HFFc6 (cell line): ENCODE data around the gene ZNF672. TPM values are rescaled to one million over a fixed set of nuclear protein-coding genes. Genes with fewer than 3 reads are reported as not detected.
"Not testable (repeated sequence)": the region's sequence is repeated elsewhere in the genome, so short reads cannot be mapped to it uniquely, and the experiment has no call there.

ENCODE experiments used
- DNase-seq: peaks from one replicate; pipeline ENCODE4 v3.0.0-alpha.2; 2018
- H3K27ac Mint-ChIP-seq: 2 replicates; pipeline ENCODE4 v1.8.0; 2020; ENCODE audit warnings: mild to moderate bottlenecking, mixed read lengths
- H3K27me3 Mint-ChIP-seq: 2 replicates; pipeline ENCODE4 v1.8.0; 2021; ENCODE audit warnings: mild to moderate bottlenecking, moderate library complexity, mixed read lengths; ENCODE audit not compliant: insufficient read depth
- H3K36me3 Mint-ChIP-seq: 2 replicates; pipeline ENCODE4 v1.8.0; 2021; ENCODE audit warnings: low read depth, mixed read lengths
- H3K4me1 Mint-ChIP-seq: 2 replicates; pipeline ENCODE4 v1.8.0; 2020; ENCODE audit warnings: low read depth, mixed read lengths
- H3K4me3 Mint-ChIP-seq: 2 replicates; pipeline ENCODE4 v1.8.0; 2020; ENCODE audit warnings: mild to moderate bottlenecking, moderate library complexity, mixed read lengths
- H3K9me3 Mint-ChIP-seq: 2 replicates; pipeline ENCODE4 v1.8.0; 2020; ENCODE audit warnings: mild to moderate bottlenecking, mixed read lengths
- CTCF ChIP-seq: fragments of 200-600 bp; sonication (generic); IDR thresholded peaks from 2 replicates; pipeline ENCODE4 v1.5.0; 2021; ENCODE audit warnings: antibody characterized with exemption, mild to moderate bottlenecking
- total RNA-seq, 6 experiments: library from RNA; stranded (reverse); fragmentation: NEBNext Ultra II Directional; extraction: Animal tissue kit (Norgen Biotek cat#: 25700); gene quantifications; 2 replicates in 1 of 6; 3 replicates in 5 of 6; pipeline ENCODE4 v1.2.3, GENCODE V29; 2021

The ZNF672 gene
- total RNA-seq, 6 experiments from 2014 or later: 13.8 to 20.8 (median 17.6) TPM

GRCh38 chr1:248824701-248825100 is 13.3 kb upstream of the ZNF672 start:
- no peaks in the 10 kb centered on the region; the same call in 1 of the 2 replicates for H3K27me3 Mint-ChIP-seq
- DNase-seq: no peak
- H3K4me3 Mint-ChIP-seq: peak overlapping the region; percentile 94
- TF ChIP-seq CTCF: no peak
- peak overlapping the region; percentile 98 for H3K27ac Mint-ChIP-seq
- H3K9me3 Mint-ChIP-seq: no peaks in the 10 kb centered on the region
- peaks cover 44% of the 10 kb centered on the region for H3K36me3 Mint-ChIP-seq
- peaks cover 85% of the 10 kb centered on the region for H3K4me1 Mint-ChIP-seq

GRCh38 chr1:248825136-248825535 is 12.9 kb upstream of the ZNF672 start:
- Mint-ChIP-seq H3K9me3 (no peaks in the 10 kb centered on the region), H3K27ac (peak overlapping the region; percentile 98), H3K4me3 (peak overlapping the region; percentile 94), H3K27me3 (no peaks in the 10 kb centered on the region; the same call in 1 of the 2 replicates), H3K36me3 (peaks cover 40% of the 10 kb centered on the region), H3K4me1 (peaks cover 81% of the 10 kb centered on the region)
- DNase-seq: no peak
- no peak for TF ChIP-seq CTCF

- Mint-ChIP-seq H3K9me3 (no peaks in the 10 kb centered on the region), H3K36me3 (peaks cover 36% of the 10 kb centered on the region), H3K4me3 (peak overlapping the region; percentile 94), H3K27me3 (no peaks in the 10 kb centered on the region; the same call in 1 of the 2 replicates), H3K4me1 (peaks cover 77% of the 10 kb centered on the region), H3K27ac (peak overlapping the region; percentile 98)
- no peak for DNase-seq
- no peak for TF ChIP-seq CTCF
Observed at GRCh38 chr1:248825573-248825908, 12.5 kb upstream of the ZNF672 start.

- peak; percentile 79 for TF ChIP-seq CTCF
Observed at GRCh38 chr1:248825909-248826760, 11.9 kb upstream of the ZNF672 start, which contains the start of gene SH3BP5L. TSS of gene SH3BP5L (minus strand) at chr1:248825915. CDS start at chr1:248824935, 980 bp downstream.

GRCh38 chr1:248828845-248829244 is 9.2 kb upstream of the ZNF672 start:
- Mint-ChIP-seq H3K27me3 (no peaks in the 10 kb centered on the region; the same call in 1 of the 2 replicates), H3K4me1 (peaks cover 44% of the 10 kb centered on the region), H3K36me3 (peaks cover 11% of the 10 kb centered on the region), H3K27ac (peak overlapping the region; percentile 80), H3K9me3 (no peaks in the 10 kb centered on the region), H3K4me3 (peak overlapping the region; percentile 16)
- peak; percentile 70 for DNase-seq
- TF ChIP-seq CTCF: no peak

More at GRCh38 chr1:248825909-248826760, 11.9 kb upstream of the ZNF672 start, which contains the start of gene SH3BP5L:
- H3K27me3 Mint-ChIP-seq: no peaks in the 10 kb centered on the region; the same call in 1 of the 2 replicates
- no peaks in the 10 kb centered on the region for H3K9me3 Mint-ChIP-seq
- H3K4me3 Mint-ChIP-seq: peak within 1 kb of the TSS; percentile 94
- DNase-seq: peak; percentile 91
- peaks cover 71% of the 10 kb centered on the region for H3K4me1 Mint-ChIP-seq
- H3K27ac Mint-ChIP-seq: peak within 1 kb of the TSS; percentile 98
- peaks cover 33% of the 10 kb centered on the region for H3K36me3 Mint-ChIP-seq

GRCh38 chr1:248830718-248831017 is 7.4 kb upstream of the ZNF672 start:
- H3K27ac Mint-ChIP-seq, H3K36me3 Mint-ChIP-seq, H3K27me3 Mint-ChIP-seq, H3K4me3 Mint-ChIP-seq, H3K9me3 Mint-ChIP-seq, DNase-seq: not testable (repeated sequence)
- peaks cover 31% of the 10 kb centered on the region for H3K4me1 Mint-ChIP-seq
